ENCODE results near the gene ATP8B3.

Gene ATP8B3

DNA sequence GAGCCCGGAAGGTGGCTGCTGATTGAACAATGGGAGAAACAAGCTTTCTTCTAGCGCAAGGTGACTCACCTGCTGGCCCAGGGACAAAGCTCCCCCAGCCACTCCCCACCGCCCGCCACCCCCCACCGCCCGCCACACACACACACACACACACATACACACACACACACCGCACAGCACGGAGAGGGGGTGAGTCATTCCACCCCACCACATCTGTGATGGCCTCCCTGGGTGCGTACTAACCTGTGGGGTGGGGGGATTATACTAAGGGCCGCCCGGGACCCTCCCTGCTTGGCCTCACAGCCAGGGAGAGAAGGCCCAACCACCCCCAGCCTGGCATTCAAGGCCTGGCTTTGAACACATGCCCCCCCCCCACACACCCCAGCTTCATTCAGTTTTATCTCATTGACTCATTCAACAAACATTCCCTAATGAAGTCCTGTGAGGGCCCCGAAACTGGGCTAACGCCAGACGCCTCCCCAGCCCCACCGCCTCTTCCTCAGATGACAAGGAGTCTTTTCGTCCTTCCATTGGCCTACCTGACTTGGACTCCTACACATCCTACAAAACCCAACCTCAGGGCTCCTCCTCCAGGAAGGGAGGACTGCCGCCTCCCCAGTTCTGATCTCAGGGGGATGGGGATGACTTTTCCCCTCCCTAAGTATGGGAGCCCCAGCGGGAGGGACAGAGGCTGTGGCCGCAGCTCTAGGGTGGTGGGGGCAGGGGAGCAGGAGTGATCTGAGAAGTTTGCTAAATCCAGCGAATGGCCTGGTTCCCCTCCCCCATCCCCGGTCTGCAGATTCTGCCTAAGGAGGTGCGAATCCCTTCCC, 64.6 kb downstream of the ATP8B3 start:
- TF ChIP-seq, protein P1, sequence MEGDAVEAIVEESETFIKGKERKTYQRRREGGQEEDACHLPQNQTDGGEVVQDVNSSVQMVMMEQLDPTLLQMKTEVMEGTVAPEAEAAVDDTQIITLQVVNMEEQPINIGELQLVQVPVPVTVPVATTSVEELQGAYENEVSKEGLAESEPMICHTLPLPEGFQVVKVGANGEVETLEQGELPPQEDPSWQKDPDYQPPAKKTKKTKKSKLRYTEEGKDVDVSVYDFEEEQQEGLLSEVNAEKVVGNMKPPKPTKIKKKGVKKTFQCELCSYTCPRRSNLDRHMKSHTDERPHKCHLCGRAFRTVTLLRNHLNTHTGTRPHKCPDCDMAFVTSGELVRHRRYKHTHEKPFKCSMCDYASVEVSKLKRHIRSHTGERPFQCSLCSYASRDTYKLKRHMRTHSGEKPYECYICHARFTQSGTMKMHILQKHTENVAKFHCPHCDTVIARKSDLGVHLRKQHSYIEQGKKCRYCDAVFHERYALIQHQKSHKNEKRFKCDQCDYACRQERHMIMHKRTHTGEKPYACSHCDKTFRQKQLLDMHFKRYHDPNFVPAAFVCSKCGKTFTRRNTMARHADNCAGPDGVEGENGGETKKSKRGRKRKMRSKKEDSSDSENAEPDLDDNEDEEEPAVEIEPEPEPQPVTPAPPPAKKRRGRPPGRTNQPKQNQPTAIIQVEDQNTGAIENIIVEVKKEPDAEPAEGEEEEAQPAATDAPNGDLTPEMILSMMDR (conservative IDR thresholded peaks at IDR 0.05; ENCODE audit: control insufficient read depth, insufficient read depth, low read depth, low read length): no peak
- H3K4me3 ChIP-seq (ENCODE audit: control insufficient read depth, low read depth, low read length): no peak overlapping the region
- DNase-seq (ENCODE audit: low read depth): peak; percentile 77

DNA sequence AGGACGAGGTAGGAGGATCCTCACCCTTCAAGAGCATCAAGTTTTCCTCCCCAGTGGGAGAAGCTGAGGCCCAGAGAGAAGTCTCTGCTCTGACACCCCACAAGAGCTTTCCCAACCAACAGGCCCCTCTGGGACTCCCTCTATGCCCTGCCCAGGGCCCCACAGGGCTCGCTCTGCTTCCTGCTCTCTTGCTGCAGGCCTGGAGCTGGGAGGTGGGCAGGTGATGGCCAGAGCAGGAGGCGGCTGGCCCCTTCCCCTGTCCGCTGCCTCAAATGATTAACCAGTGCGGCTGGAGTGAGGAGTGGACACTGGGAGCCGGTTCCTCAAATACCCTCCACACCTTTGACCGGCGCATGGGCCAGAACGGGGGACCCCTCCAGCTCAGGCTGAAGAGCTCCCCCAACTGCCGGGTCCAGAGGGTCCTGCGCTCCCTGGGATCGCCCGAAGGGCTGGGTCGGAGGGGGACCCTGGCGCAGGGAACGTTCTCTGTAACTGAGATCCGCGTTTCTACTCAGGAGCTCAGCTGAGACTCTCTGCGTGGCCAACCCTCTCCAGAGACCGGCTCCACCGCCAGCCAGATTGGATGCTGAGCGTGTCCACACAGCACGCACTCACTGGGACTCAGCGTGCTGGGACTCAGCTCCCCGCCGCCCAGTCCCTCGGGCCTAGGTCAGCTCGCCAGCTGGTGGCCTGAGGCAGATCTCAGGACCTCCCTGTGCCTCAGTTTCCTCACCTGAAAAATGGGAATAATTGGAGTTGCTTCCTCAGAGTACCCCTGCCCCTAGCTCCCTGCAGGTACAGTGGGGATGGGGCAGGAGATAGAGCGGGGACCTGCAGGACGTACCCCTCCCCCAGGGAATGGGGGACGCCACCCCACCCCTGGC, 65.4 kb downstream of the ATP8B3 start:
- peak; percentile 15 for DNase-seq (ENCODE audit: low read depth)
- no peak overlapping the region for H3K4me3 ChIP-seq (ENCODE audit: control insufficient read depth, low read depth, low read length)

DNA sequence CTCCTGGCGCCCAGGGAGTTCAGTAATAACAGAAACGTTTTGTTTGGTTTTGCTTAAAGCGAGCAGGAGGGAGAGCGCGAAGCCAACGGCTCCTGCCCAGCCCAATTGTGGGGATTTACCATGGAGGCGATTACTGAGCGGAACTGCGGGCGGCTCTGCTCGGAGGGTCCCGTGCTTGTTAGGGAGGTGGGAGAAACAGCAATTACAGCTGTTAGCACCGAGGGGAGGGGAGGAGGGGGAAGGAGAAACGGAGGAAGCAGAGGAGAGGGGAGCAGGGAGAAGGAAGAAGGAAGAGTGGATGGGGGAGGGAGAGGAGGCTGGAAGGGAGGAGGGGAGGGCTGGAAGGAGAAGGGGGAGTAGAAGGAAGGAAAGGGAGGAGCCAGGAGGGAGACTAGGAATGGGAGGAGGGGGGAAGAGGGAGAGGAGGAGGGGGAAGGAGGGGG, 66.5 kb downstream of the ATP8B3 start:
- no peak overlapping the region for H3K4me3 ChIP-seq (ENCODE audit: control insufficient read depth, low read depth, low read length)
- TF ChIP-seq, protein P1 (conservative IDR thresholded peaks at IDR 0.05; ENCODE audit: control insufficient read depth, insufficient read depth, low read depth, low read length): no peak
- no peak for DNase-seq (ENCODE audit: low read depth)

More for the DNA sequence above, 65.4 kb downstream of the ATP8B3 start:
- TF ChIP-seq, protein P1 (conservative IDR thresholded peaks at IDR 0.05; ENCODE audit: control insufficient read depth, insufficient read depth, low read depth, low read length): no peak

- TF ChIP-seq, protein P1 (conservative IDR thresholded peaks at IDR 0.05; ENCODE audit: control insufficient read depth, insufficient read depth, low read depth, low read length): no peak
These were observed 67.1 kb downstream of the ATP8B3 start for GRCh38 chr19:1744822-1745563.

GRCh38 chr19:1744133-1744665, 67.9 kb downstream of the ATP8B3 start:
- no peak for DNase-seq (ENCODE audit: low read depth)
- no peak overlapping the region for H3K4me3 ChIP-seq (ENCODE audit: control insufficient read depth, low read depth, low read length)
- TF ChIP-seq, protein P1 (conservative IDR thresholded peaks at IDR 0.05; ENCODE audit: control insufficient read depth, insufficient read depth, low read depth, low read length): no peak

More at GRCh38 chr19:1744822-1745563, 67.1 kb downstream of the ATP8B3 start:
- no peak overlapping the region for H3K4me3 ChIP-seq (ENCODE audit: control insufficient read depth, low read depth, low read length)
- DNase-seq (ENCODE audit: low read depth): no peak

All from fibroblast of mammary gland (primary cell).